Heart left ventricle (tissue), 13 donors: ENCODE data around the gene MARK3.

Source experiments
- POLR2A ChIP-seq, 2 donors: fragments of 450-650 bp; IDR thresholded peaks; one replicate each; pipeline ENCODE4 v1.6.1; 2017; ENCODE audit warnings: antibody characterized with exemption in 2 of 2, mild to moderate bottlenecking in 2 of 2, moderate library complexity in 2 of 2
- TF ChIP-seq, protein P1 (sequence below), 12 donors: fragments of 200-600 bp; sonication (generic) in 4 of 12; IDR thresholded peaks; one replicate each; pipeline versions ENCODE4 v1.5.0 to v1.8.0; 2018 to 2022; ENCODE audit warnings: antibody characterized with exemption in 12 of 12, mild to moderate bottlenecking in 5 of 12
- donor health status: ischemic (EF 13 %, LVEDD 7.1; RV severe dilation, severe dysfunction).
- donor health status: DM: no; HTN: yes; CAD: no.
- donor health status: DM: no; HTN: no; CAD: no.
- donor health status: ischemic (EF 25% LVEDD 6.9; RV normal size, moderate dysfunction).
- donor health status: ischemic (EF 25% LVEDD 5.7; RV mildly dilated, moderate dysfunction).
- donor health status: ischemic (EF 35%, LVEDD 5.7; RV mildly dilated, moderate dysfunction).
- donor health status: nonischemic (EF 11% LVEDD 7.7; RV severe dilation, severe dysfunction).
- donor health status: DM: yes; HTN: yes; CAD: no.
- donor health status: PGD.
- donor health status: ischemic (EF 29% LVEDD 5.4; RV normal size, mild dysfunction).
- donor health status: nonischemic (EF 23%, LVEDD 6.1; RV moderate dilation, normal function).

- TF ChIP-seq POLR2A (IDR thresholded peaks at IDR 0.05) = no peak
- TF ChIP-seq, protein P1, sequence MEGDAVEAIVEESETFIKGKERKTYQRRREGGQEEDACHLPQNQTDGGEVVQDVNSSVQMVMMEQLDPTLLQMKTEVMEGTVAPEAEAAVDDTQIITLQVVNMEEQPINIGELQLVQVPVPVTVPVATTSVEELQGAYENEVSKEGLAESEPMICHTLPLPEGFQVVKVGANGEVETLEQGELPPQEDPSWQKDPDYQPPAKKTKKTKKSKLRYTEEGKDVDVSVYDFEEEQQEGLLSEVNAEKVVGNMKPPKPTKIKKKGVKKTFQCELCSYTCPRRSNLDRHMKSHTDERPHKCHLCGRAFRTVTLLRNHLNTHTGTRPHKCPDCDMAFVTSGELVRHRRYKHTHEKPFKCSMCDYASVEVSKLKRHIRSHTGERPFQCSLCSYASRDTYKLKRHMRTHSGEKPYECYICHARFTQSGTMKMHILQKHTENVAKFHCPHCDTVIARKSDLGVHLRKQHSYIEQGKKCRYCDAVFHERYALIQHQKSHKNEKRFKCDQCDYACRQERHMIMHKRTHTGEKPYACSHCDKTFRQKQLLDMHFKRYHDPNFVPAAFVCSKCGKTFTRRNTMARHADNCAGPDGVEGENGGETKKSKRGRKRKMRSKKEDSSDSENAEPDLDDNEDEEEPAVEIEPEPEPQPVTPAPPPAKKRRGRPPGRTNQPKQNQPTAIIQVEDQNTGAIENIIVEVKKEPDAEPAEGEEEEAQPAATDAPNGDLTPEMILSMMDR (IDR thresholded peaks at IDR 0.05) = no peak
These were observed 19.1 kb downstream of the MARK3 start for GRCh38 chr14:103404032-103404918.
